WTC11 (cell line): Measurements from ENCODE around the gene SERPINB5. TPM values are rescaled to one million over a fixed set of nuclear protein-coding genes. Genes with fewer than 3 reads are reported as not detected.
A peak's percentile ranks its signal among the peaks of the same experiment; 100 is the strongest.

Experiments
- ATAC-seq: fragments of 200-7000 bp; cut with Tn5 transposase; 2 replicates; pipeline ENCODE4 v1.10.0; 2021; ENCODE audit warnings: mild to moderate bottlenecking, moderate library complexity
- CTCF ChIA-PET: fragments of 300-600 bp; sonication (Branson Sonifier 250); formaldehyde crosslinking; loops from one replicate; lab custom pipeline; 2021; ENCODE audit warnings: antibody characterized with exemption; lab: Charles Lee
- POLR2A ChIA-PET: fragments of 350-600 bp; sonication (Branson Sonifier 250); formaldehyde crosslinking; loops from one replicate; lab custom pipeline; 2021; ENCODE audit warnings: antibody characterized with exemption; lab: Charles Lee
- DNase-seq: peaks from one replicate; pipeline ENCODE4 v3.0.0; 2021; ENCODE audit warnings: low spot score
- H3K27ac Mint-ChIP-seq: 2 replicates; pipeline ENCODE4 v1.8.0; 2021; ENCODE audit warnings: mixed read lengths
- H3K27me3 Mint-ChIP-seq: 2 replicates; pipeline ENCODE4 v1.8.0; 2021; ENCODE audit warnings: low read depth, mild to moderate bottlenecking, moderate library complexity, mixed read lengths
- H3K36me3 Mint-ChIP-seq: 2 replicates; pipeline ENCODE4 v1.8.0; 2021; ENCODE audit warnings: mixed read lengths
- H3K4me1 Mint-ChIP-seq: 2 replicates; pipeline ENCODE4 v1.8.0; 2022; ENCODE audit warnings: mixed read lengths
- H3K4me3 Mint-ChIP-seq: 2 replicates; pipeline ENCODE4 v1.8.0; 2021; ENCODE audit warnings: mild to moderate bottlenecking, moderate library complexity, mixed read lengths
- H3K9me3 Mint-ChIP-seq: 2 replicates; pipeline ENCODE4 v1.8.0; 2021; ENCODE audit warnings: mixed read lengths
- CDX4 ChIP-seq: fragments of 250-450 bp; sonication (Bioruptor Pico); IDR thresholded peaks from 2 replicates; pipeline ENCODE4 v1.9.0; 2021; ENCODE audit warnings: moderate library complexity, mild to moderate bottlenecking, inconsistent platforms, borderline replicate concordance
- ESRRA ChIP-seq: sonication (generic); formaldehyde crosslinking; IDR thresholded peaks from 2 replicates; pipeline ENCODE4 v1.8.1; 2022; ENCODE audit warnings: mild to moderate bottlenecking, missing genetic modification reagents, borderline replicate concordance
- GABPB1 ChIP-seq: sonication (generic); formaldehyde crosslinking; IDR thresholded peaks from 2 replicates; pipeline ENCODE4 v1.8.1; 2023; ENCODE audit warnings: mild to moderate bottlenecking, missing genetic modification reagents
- GTF2I ChIP-seq: fragments of 250-450 bp; sonication (Bioruptor Pico); conservative IDR thresholded peaks from 2 replicates; pipeline ENCODE4 v1.4.0; 2021; ENCODE audit warnings: mild to moderate bottlenecking
- HMGXB4 ChIP-seq: sonication (generic); formaldehyde crosslinking; IDR thresholded peaks from 2 replicates; pipeline ENCODE4 v1.8.1; 2023; ENCODE audit warnings: mild to moderate bottlenecking, moderate library complexity, missing genetic modification reagents
- NFYB ChIP-seq: sonication (generic); formaldehyde crosslinking; conservative IDR thresholded peaks from 2 replicates; pipeline ENCODE4 v1.8.0; 2022; ENCODE audit warnings: low read depth, missing genetic modification reagents
- PREB ChIP-seq: sonication (generic); formaldehyde crosslinking; IDR thresholded peaks from 2 replicates; pipeline ENCODE4 v1.8.1; 2022; ENCODE audit warnings: mild to moderate bottlenecking, missing genetic modification reagents, moderate library complexity, borderline replicate concordance
- RORB ChIP-seq: fragments of 250-450 bp; sonication (Bioruptor Pico); IDR thresholded peaks from 2 replicates; pipeline ENCODE4 v1.9.0; 2021; ENCODE audit warnings: mild to moderate bottlenecking
- SP1 ChIP-seq: sonication (generic); formaldehyde crosslinking; conservative IDR thresholded peaks from 2 replicates; pipeline ENCODE4 v1.8.1; 2022; ENCODE audit warnings: missing genetic modification reagents
- USF2 ChIP-seq: sonication (generic); formaldehyde crosslinking; IDR thresholded peaks from 2 replicates; pipeline ENCODE4 v1.8.1; 2023; ENCODE audit warnings: mild to moderate bottlenecking, missing genetic modification reagents, moderate library complexity
- ZNF138 ChIP-seq: sonication (generic); formaldehyde crosslinking; conservative IDR thresholded peaks from 2 replicates; pipeline ENCODE4 v1.8.1; 2022; ENCODE audit warnings: mild to moderate bottlenecking, moderate library complexity, missing genetic modification reagents
- ZNF219 ChIP-seq: sonication (generic); formaldehyde crosslinking; IDR thresholded peaks from 2 replicates; pipeline ENCODE4 v1.8.0; 2023; ENCODE audit warnings: missing genetic modification reagents, mild to moderate bottlenecking, borderline replicate concordance
- ZNF416 ChIP-seq: fragments of 250-450 bp; sonication (Bioruptor Pico); IDR thresholded peaks from 2 replicates; pipeline ENCODE4 v1.9.0; 2021; ENCODE audit warnings: mild to moderate bottlenecking, inconsistent platforms
- ZNF671 ChIP-seq: fragments of 250-450 bp; sonication (Bioruptor Pico); IDR thresholded peaks from 2 replicates; pipeline ENCODE4 v1.8.0; 2021; ENCODE audit warnings: mild to moderate bottlenecking
- total RNA-seq: library from RNA; stranded (reverse); gene quantifications from 3 replicates; pipeline ENCODE4 v1.2.3, GENCODE V29; 2021
- TF ChIP-seq, protein P1 (sequence below): fragments of 200-600 bp; IDR thresholded peaks from 2 replicates; pipeline ENCODE4 v1.8.0; 2022; ENCODE audit warnings: antibody characterized with exemption
- TF ChIP-seq, protein P2 (sequence below): sonication (generic); formaldehyde crosslinking; IDR thresholded peaks from 2 replicates; pipeline ENCODE4 v1.8.1; 2023; ENCODE audit warnings: mild to moderate bottlenecking, missing genetic modification reagents, borderline replicate concordance
- TF ChIP-seq, protein P3 (sequence below): sonication (generic); formaldehyde crosslinking; IDR thresholded peaks from 2 replicates; pipeline ENCODE4 v1.8.0; 2022; ENCODE audit warnings: mild to moderate bottlenecking, missing genetic modification reagents

Gene SERPINB5
- total RNA-seq, 1 experiment from 2014 or later, result 0.17 TPM

DNA sequence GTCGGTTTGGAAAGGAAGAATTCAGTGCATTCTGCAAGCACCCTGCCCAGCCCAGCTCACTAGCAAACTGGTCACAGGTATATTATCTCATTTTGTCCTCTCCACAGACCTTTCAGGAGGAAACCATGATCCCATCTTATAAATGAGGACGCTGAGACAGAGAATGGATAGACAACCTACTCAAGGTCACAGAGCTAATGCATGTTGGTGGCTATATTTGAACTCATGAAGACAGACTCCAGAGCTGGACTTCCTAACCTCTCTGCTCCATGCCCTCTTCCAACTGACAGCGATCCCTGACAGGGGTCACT, 29.5 kb downstream of the SERPINB5 start:
- no peaks in the 10 kb centered on the region for H3K27me3 Mint-ChIP-seq
- no peak overlapping the region for H3K27ac Mint-ChIP-seq
- ATAC-seq (no peak), DNase-seq (no peak)
- no peak overlapping the region for H3K4me3 Mint-ChIP-seq
- POLR2A ChIA-PET, result no interaction called here
- H3K36me3 Mint-ChIP-seq, result no peaks in the 10 kb centered on the region
- CTCF ChIA-PET, result interaction anchor here (0.7 to 1.8 kb wide), 15 partner anchors 8 to 488 kb away, joined by 3 to 9 read pairs (median 3); partner anchors contain the start of gene VPS4B
- TF ChIP-seq ESRRA (CRISPR knock-in tag), result no peak
- no peaks in the 10 kb centered on the region for H3K9me3 Mint-ChIP-seq
- peaks cover 6% of the 10 kb centered on the region; the same call in 1 of the 2 replicates for H3K4me1 Mint-ChIP-seq

- peaks cover 29% of the 10 kb centered on the region for H3K4me1 Mint-ChIP-seq
- ATAC-seq (no peak), DNase-seq (no peak)
- POLR2A ChIA-PET, result no interaction called here
- no peaks in the 10 kb centered on the region for H3K9me3 Mint-ChIP-seq
- TF ChIP-seq ZNF671 (CRISPR knock-in tag) (no peak), ZNF219 (CRISPR knock-in tag) (no peak), PREB (no peak)
- no peak overlapping the region for H3K4me3 Mint-ChIP-seq
- H3K36me3 Mint-ChIP-seq, result no peaks in the 10 kb centered on the region
- no peak overlapping the region for H3K27ac Mint-ChIP-seq
- H3K27me3 Mint-ChIP-seq, result no peaks in the 10 kb centered on the region
- CTCF ChIA-PET, result interaction anchor here (1.5 kb wide), 1 partner anchor 69 kb away, joined by 3 read pairs; no protein-coding TSS in a partner anchor
Measured at GRCh38 chr18:63508596-63508995, 31.8 kb downstream of the SERPINB5 start.

DNA sequence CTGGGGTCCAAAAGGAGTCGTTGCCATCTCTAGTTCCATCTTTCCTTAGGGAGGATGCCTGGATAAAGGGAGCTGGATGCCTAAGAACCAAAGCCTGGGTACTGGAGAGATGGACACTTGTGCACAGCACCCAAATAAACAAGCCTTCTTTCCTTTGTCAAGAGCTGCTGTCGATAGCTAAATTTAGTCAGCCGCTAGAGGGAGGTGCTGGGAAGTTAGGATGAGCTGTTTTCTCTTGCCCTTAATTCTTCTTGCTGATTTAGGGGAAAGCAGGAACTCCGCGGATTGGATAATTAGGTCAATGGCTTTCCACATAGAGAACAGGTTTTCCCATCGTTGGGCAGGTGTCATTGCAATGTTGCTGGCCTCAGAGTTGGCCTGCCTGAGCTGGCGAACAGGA, 34.5 kb downstream of the SERPINB5 start:
- ChIA-PET POLR2A (interaction anchor here (0.5 kb wide), 1 partner anchor 66 kb away, joined by 4 read pairs; no protein-coding TSS in a partner anchor), CTCF (interaction anchor here (0.6 to 2.4 kb wide), 47 partner anchors 9 to 495 kb away, joined by 3 to 29 read pairs (median 4); partner anchors contain the start of genes SERPINB12, SERPINB5 and VPS4B)
- peaks cover 46% of the 10 kb centered on the region for H3K4me1 Mint-ChIP-seq
- no peaks in the 10 kb centered on the region for H3K27me3 Mint-ChIP-seq
- no peak overlapping the region for H3K27ac Mint-ChIP-seq
- TF ChIP-seq SP1 (CRISPR knock-in tag) (no peak), HMGXB4 (CRISPR knock-in tag) (no peak)
- TF ChIP-seq, protein P1, sequence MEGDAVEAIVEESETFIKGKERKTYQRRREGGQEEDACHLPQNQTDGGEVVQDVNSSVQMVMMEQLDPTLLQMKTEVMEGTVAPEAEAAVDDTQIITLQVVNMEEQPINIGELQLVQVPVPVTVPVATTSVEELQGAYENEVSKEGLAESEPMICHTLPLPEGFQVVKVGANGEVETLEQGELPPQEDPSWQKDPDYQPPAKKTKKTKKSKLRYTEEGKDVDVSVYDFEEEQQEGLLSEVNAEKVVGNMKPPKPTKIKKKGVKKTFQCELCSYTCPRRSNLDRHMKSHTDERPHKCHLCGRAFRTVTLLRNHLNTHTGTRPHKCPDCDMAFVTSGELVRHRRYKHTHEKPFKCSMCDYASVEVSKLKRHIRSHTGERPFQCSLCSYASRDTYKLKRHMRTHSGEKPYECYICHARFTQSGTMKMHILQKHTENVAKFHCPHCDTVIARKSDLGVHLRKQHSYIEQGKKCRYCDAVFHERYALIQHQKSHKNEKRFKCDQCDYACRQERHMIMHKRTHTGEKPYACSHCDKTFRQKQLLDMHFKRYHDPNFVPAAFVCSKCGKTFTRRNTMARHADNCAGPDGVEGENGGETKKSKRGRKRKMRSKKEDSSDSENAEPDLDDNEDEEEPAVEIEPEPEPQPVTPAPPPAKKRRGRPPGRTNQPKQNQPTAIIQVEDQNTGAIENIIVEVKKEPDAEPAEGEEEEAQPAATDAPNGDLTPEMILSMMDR, result peak; percentile 40; the same call in 1 of the 2 replicates
- peak; percentile 78 for ATAC-seq
- no peaks in the 10 kb centered on the region for H3K36me3 Mint-ChIP-seq
- DNase-seq, result peak; percentile 65
- H3K9me3 Mint-ChIP-seq, result no peaks in the 10 kb centered on the region
- H3K4me3 Mint-ChIP-seq, result peak overlapping the region; percentile 45; the same call in 1 of the 2 replicates

- Mint-ChIP-seq H3K27me3 (no peaks in the 10 kb centered on the region), H3K4me3 (no peak overlapping the region), H3K36me3 (no peaks in the 10 kb centered on the region), H3K9me3 (no peaks in the 10 kb centered on the region), H3K4me1 (peaks cover 49% of the 10 kb centered on the region), H3K27ac (peak overlapping the region; percentile 72; the same call in 1 of the 2 replicates)
- DNase-seq (no peak), ATAC-seq (peak; percentile 35)
- POLR2A ChIA-PET, result no interaction called here
- CTCF ChIA-PET, result interaction anchor here (0.7 to 7.2 kb wide), 11 partner anchors 8 to 498 kb away, joined by 3 to 100 read pairs (median 3); no protein-coding TSS in a partner anchor
- TF ChIP-seq CDX4 (CRISPR knock-in tag) (no peak), GTF2I (CRISPR knock-in tag) (no peak), USF2 (CRISPR knock-in tag) (no peak), NFYB (CRISPR knock-in tag) (no peak), ZNF138 (CRISPR knock-in tag) (no peak), RORB (CRISPR knock-in tag) (no peak), ZNF416 (no peak), GABPB1 (no peak)
- TF ChIP-seq, protein P2, sequence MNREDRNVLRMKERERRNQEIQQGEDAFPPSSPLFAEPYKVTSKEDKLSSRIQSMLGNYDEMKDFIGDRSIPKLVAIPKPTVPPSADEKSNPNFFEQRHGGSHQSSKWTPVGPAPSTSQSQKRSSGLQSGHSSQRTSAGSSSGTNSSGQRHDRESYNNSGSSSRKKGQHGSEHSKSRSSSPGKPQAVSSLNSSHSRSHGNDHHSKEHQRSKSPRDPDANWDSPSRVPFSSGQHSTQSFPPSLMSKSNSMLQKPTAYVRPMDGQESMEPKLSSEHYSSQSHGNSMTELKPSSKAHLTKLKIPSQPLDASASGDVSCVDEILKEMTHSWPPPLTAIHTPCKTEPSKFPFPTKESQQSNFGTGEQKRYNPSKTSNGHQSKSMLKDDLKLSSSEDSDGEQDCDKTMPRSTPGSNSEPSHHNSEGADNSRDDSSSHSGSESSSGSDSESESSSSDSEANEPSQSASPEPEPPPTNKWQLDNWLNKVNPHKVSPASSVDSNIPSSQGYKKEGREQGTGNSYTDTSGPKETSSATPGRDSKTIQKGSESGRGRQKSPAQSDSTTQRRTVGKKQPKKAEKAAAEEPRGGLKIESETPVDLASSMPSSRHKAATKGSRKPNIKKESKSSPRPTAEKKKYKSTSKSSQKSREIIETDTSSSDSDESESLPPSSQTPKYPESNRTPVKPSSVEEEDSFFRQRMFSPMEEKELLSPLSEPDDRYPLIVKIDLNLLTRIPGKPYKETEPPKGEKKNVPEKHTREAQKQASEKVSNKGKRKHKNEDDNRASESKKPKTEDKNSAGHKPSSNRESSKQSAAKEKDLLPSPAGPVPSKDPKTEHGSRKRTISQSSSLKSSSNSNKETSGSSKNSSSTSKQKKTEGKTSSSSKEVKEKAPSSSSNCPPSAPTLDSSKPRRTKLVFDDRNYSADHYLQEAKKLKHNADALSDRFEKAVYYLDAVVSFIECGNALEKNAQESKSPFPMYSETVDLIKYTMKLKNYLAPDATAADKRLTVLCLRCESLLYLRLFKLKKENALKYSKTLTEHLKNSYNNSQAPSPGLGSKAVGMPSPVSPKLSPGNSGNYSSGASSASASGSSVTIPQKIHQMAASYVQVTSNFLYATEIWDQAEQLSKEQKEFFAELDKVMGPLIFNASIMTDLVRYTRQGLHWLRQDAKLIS (CRISPR knock-in tag), result no peak
- TF ChIP-seq, protein P3, sequence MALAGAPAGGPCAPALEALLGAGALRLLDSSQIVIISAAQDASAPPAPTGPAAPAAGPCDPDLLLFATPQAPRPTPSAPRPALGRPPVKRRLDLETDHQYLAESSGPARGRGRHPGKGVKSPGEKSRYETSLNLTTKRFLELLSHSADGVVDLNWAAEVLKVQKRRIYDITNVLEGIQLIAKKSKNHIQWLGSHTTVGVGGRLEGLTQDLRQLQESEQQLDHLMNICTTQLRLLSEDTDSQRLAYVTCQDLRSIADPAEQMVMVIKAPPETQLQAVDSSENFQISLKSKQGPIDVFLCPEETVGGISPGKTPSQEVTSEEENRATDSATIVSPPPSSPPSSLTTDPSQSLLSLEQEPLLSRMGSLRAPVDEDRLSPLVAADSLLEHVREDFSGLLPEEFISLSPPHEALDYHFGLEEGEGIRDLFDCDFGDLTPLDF (CRISPR knock-in tag), result no peak
Measured at GRCh38 chr18:63514326-63514725, 37.6 kb downstream of the SERPINB5 start.
